A549 treated with AZD9567 at 1 μM for 4 hours (cell line): ENCODE results near the gene CCDC30. TPM values are rescaled to one million over a fixed set of nuclear protein-coding genes. Genes with fewer than 3 reads are reported as not detected.

Experiments
- total RNA-seq: library from RNA; stranded (reverse); fragments of 200-300 nt; extraction: Qiagen RNA extraction; gene quantifications from 5 replicates; pipeline ENCODE4 v1.2.3, GENCODE V29; 2022; ENCODE audit not compliant: insufficient read depth

The CCDC30 gene
- 0.36 to 0.88 TPM (median 0.54 TPM) in 4 of 5 replicates, not detected in the other for total RNA-seq

GRCh38 chr1:42462828-42463763 lies at the start of gene CCDC30:
Gene CCDC30, plus strand, starts transcription at chr1:42463286. Its CDS starts 17,266 bp downstream, at chr1:42480552.

GRCh38 chr1:42456010-42456753 lies 6.9 kb upstream of the CCDC30 start, which contains the start of the genes PPCS and ZMYND12:
Gene PPCS, plus strand, starts transcription at chr1:42456543. Its CDS starts 23 bp downstream, at chr1:42456566.
Gene ZMYND12, minus strand, starts transcription at chr1:42456022. Its CDS starts 25 bp downstream, at chr1:42455997.

GRCh38 chr1:42657981-42658876 lies 195.1 kb downstream of the CCDC30 start, which contains the start of gene PPIH:
Gene PPIH, plus strand, starts transcription at chr1:42658423. Its CDS starts 24 bp downstream, at chr1:42658447.

GRCh38 chr1:42681741-42682483 lies 218.8 kb downstream of the CCDC30 start, which contains the start of gene YBX1:
Gene YBX1, plus strand, starts transcription at chr1:42682418. Its CDS starts 148 bp downstream, at chr1:42682566.

Other genes with a start within 250 kb of the CCDC30 start
- 16.7 to 20.7 TPM (median 17.8 TPM) in 5 replicates for gene FOXJ3, start 128.1 kb upstream of the CCDC30 start, total RNA-seq
- gene RIMKLA, start 82.5 kb upstream of the CCDC30 start, total RNA-seq, result 0.49 to 1.4 TPM (median 1.1 TPM) in 5 replicates
- 0.24 to 0.81 TPM (median 0.27 TPM) in 4 of 5 replicates, not detected in the other for gene ZMYND12, start 7.3 kb upstream of the CCDC30 start, total RNA-seq
- 32.5 to 41.6 TPM (median 38.5 TPM) in 5 replicates for gene PPCS, start 6.7 kb upstream of the CCDC30 start, total RNA-seq
- gene PPIH, start 195.1 kb downstream of the CCDC30 start, total RNA-seq, result 45.9 to 63.6 TPM (median 61.0 TPM) in 5 replicates
- gene YBX1, start 219.1 kb downstream of the CCDC30 start, total RNA-seq, result 718 to 786 TPM (median 772 TPM) in 5 replicates